Tibial artery (tissue), 4 donors: ENCODE measurements around the gene GYPC.

Experiments
- DNase-seq, 2 donors: peaks; one replicate each; pipeline ENCODE4 v3.0.0-alpha.2; 2019
- H3K27ac ChIP-seq, 2 donors: fragments of 200-600 bp; sonication (generic) in 1 of 2; 1 replicate in 1 of 2; 2 replicates in 1 of 2; pipeline ENCODE4 v1.5.1; 2018 to 2019; ENCODE audit warnings: mild to moderate bottlenecking in 1 of 2
- H3K27me3 ChIP-seq, 2 donors: fragments of 200-600 bp; sonication (generic) in 1 of 2; one replicate each; pipeline versions ENCODE4 v1.5.1 to v1.6.0; 2016 to 2019
- H3K36me3 ChIP-seq, 3 donors: fragments of 200-600 bp; sonication (generic) in 2 of 3; one replicate each; pipeline ENCODE4 v1.5.1; 2016 to 2019; ENCODE audit warnings: mild to moderate bottlenecking in 2 of 3
- H3K4me1 ChIP-seq, 4 donors: fragments of 200-600 bp; sonication (generic) in 2 of 4; 1 replicate in 3 of 4; 2 replicates in 1 of 4; pipeline ENCODE4 v1.5.1; 2016 to 2019
- H3K4me3 ChIP-seq, 2 donors: fragments of 200-600 bp; sonication (generic) in 1 of 2; 1 replicate in 1 of 2; 2 replicates in 1 of 2; pipeline ENCODE4 v1.5.1; 2018 to 2019; ENCODE audit warnings: mild to moderate bottlenecking in 2 of 2
- H3K9me3 ChIP-seq, 3 donors: fragments of 200-600 bp; sonication (generic) in 1 of 3; one replicate each; pipeline ENCODE4 v1.5.1; 2016 to 2019
- CTCF ChIP-seq, 2 experiments: fragments of 200-600 bp in 1 of 2; fragments of 450-650 bp in 1 of 2; IDR thresholded peaks; one replicate each; pipeline ENCODE4 v1.5.1; 2017 to 2019; ENCODE audit warnings: antibody characterized with exemption in 2 of 2, mild to moderate bottlenecking in 1 of 2, moderate library complexity in 1 of 2
- intact Hi-C: fragments of 100-400 bp; cut with DNase I; formaldehyde crosslinking; loops from one replicate; pipeline ENCODE4 v1.15.0; 2023; ENCODE audit warnings: low total_unique reads

Gene GYPC

GRCh38 chr2:126720638-126721037 is 64.7 kb downstream of the GYPC start:
- Histone ChIP-seq H3K4me3 (no peak overlapping the region), H3K36me3 (no peaks in the 10 kb centered on the region), H3K4me1 (peaks cover 0 to 12% (median 1%) of the 10 kb centered on the region in 4 donors), H3K27me3 (no peaks in the 10 kb centered on the region), H3K9me3 (peaks cover 0 to 12% (median 5%) of the 10 kb centered on the region in 3 donors), H3K27ac (no peak overlapping the region)
- no peak for TF ChIP-seq CTCF (IDR thresholded peaks at IDR 0.05)
- intact Hi-C loops, result no loop called here
- no peak for DNase-seq

GRCh38 chr2:126722081-126722480 is 66.1 kb downstream of the GYPC start:
- H3K9me3 ChIP-seq, result peaks cover 0 to 14% (median 5%) of the 10 kb centered on the region in 3 donors
- no peak for DNase-seq
- no peak overlapping the region for H3K4me3 ChIP-seq
- H3K4me1 ChIP-seq, result peaks cover 0 to 20% (median 1%) of the 10 kb centered on the region in 4 donors
- no peak for TF ChIP-seq CTCF (IDR thresholded peaks at IDR 0.05)
- intact Hi-C loops, result no loop called here
- no peaks in the 10 kb centered on the region for H3K36me3 ChIP-seq
- no peaks in the 10 kb centered on the region for H3K27me3 ChIP-seq
- no peak overlapping the region for H3K27ac ChIP-seq

- no peak for TF ChIP-seq CTCF (IDR thresholded peaks at IDR 0.05)
- no peak overlapping the region for H3K27ac ChIP-seq
- H3K4me3 ChIP-seq, result no peak overlapping the region
- H3K9me3 ChIP-seq, result peaks cover 0 to 14% (median 5%) of the 10 kb centered on the region in 3 donors
- H3K36me3 ChIP-seq, result no peaks in the 10 kb centered on the region
- intact Hi-C loops, result no loop called here
- no peak for DNase-seq
- peaks cover 0 to 23% (median 1%) of the 10 kb centered on the region in 4 donors for H3K4me1 ChIP-seq
- no peaks in the 10 kb centered on the region for H3K27me3 ChIP-seq
Observed at GRCh38 chr2:126722546-126722945, 66.6 kb downstream of the GYPC start.

- no peaks in the 10 kb centered on the region for H3K36me3 ChIP-seq
- no peak overlapping the region for H3K27ac ChIP-seq
- H3K4me3 ChIP-seq, result no peak overlapping the region
- H3K4me1 ChIP-seq, result peaks cover 0 to 26% (median 1%) of the 10 kb centered on the region in 4 donors
- no peaks in the 10 kb centered on the region for H3K27me3 ChIP-seq
- peaks cover 0 to 14% (median 5%) of the 10 kb centered on the region in 3 donors for H3K9me3 ChIP-seq
- no peak for TF ChIP-seq CTCF (IDR thresholded peaks at IDR 0.05)
- DNase-seq, result no peak
- intact Hi-C loops, result no loop called here
Observed at GRCh38 chr2:126723281-126723815, 67.4 kb downstream of the GYPC start.

- Histone ChIP-seq H3K4me3 (no peak overlapping the region), H3K27ac (no peak overlapping the region), H3K9me3 (peaks cover 0 to 14% (median 5%) of the 10 kb centered on the region in 3 donors), H3K36me3 (no peaks in the 10 kb centered on the region), H3K4me1 (peaks cover 0 to 26% (median 1%) of the 10 kb centered on the region in 4 donors), H3K27me3 (no peaks in the 10 kb centered on the region)
- no peak for TF ChIP-seq CTCF (IDR thresholded peaks at IDR 0.05)
- DNase-seq, result no peak
- intact Hi-C loops, result no loop called here
Observed at GRCh38 chr2:126725580-126725979, 69.6 kb downstream of the GYPC start.

GRCh38 chr2:126729896-126730295 is 73.9 kb downstream of the GYPC start:
- H3K4me1 ChIP-seq, result peaks cover 0 to 15% (median 0%) of the 10 kb centered on the region in 4 donors
- H3K27ac ChIP-seq, result no peak overlapping the region
- DNase-seq, result no peak
- peaks cover 0 to 10% (median under 1%) of the 10 kb centered on the region in 3 donors for H3K9me3 ChIP-seq
- intact Hi-C loops, result no loop called here
- no peak for TF ChIP-seq CTCF (IDR thresholded peaks at IDR 0.05)
- no peak overlapping the region for H3K4me3 ChIP-seq
- no peaks in the 10 kb centered on the region for H3K36me3 ChIP-seq
- H3K27me3 ChIP-seq, result no peaks in the 10 kb centered on the region
